Muscle of leg (tissue), 11 donors: ENCODE measurements around the gene EVI2A. TPM values are rescaled to one million over a fixed set of nuclear protein-coding genes. Genes with fewer than 3 reads are reported as not detected.
A peak's percentile ranks its signal among the peaks of the same experiment; 100 is the strongest.
"Not testable (repeated sequence)": the region's sequence is repeated elsewhere in the genome, so short reads cannot be mapped to it uniquely, and the experiment has no call there.

Source experiments
- DNase-seq: peaks from one replicate; pipeline ENCODE4 v3.0.0; 2013
- H3K27ac ChIP-seq: one replicate; pipeline ENCODE4 v1.5.1; 2013; ENCODE audit warnings: mild to moderate bottlenecking, low read length, control low read depth
- H3K27me3 ChIP-seq: one replicate; pipeline ENCODE4 v1.6.1; 2013; ENCODE audit warnings: low read length; ENCODE audit not compliant: control insufficient read depth, insufficient read depth
- H3K36me3 ChIP-seq: one replicate; pipeline ENCODE4 v1.6.1; 2013; ENCODE audit warnings: low read length; ENCODE audit not compliant: control insufficient read depth, insufficient read depth
- H3K4me1 ChIP-seq: one replicate; pipeline ENCODE4 v1.6.1; 2013; ENCODE audit warnings: low read length; ENCODE audit not compliant: control insufficient read depth, insufficient read depth
- H3K4me3 ChIP-seq: one replicate; pipeline ENCODE4 v1.5.1; 2013; ENCODE audit warnings: low read length, control low read depth
- H3K9me3 ChIP-seq: replicated peaks from 2 replicates; pipeline ENCODE4 v1.6.1; 2013; ENCODE audit warnings: low read depth, low read length; ENCODE audit not compliant: control insufficient read depth
- WGBS: methylation state at CpG from one replicate; pipeline ENCODE4 v1.1.5; 2013; ENCODE audit warnings: missing lambda C conversion rate; ENCODE audit not compliant: insufficient coverage; 5-methylcytosine and 5-hydroxymethylcytosine counted together
- polyA plus RNA-seq, 8 donors: library from polyadenylated mRNA; unstranded; fragments of 120-200 nt; gene quantifications; one replicate each; pipeline versions ENCODE4 v1.2.1 to v1.2.3, GENCODE V29; 2013; ENCODE audit warnings: inconsistent platforms in 1 of 8, low replicate concordance in 1 of 8; ENCODE audit not compliant: insufficient read length in 8 of 8, insufficient read depth in 1 of 8
- total RNA-seq: library from RNA; stranded (reverse); fragments of 120-200 nt; gene quantifications from one replicate; pipeline ENCODE4 v1.2.4, GENCODE V29; 2013

The EVI2A gene
- total and polyA plus RNA-seq, 9 donors, result 1.2 to 2.6 (median 1.9) TPM

DNA sequence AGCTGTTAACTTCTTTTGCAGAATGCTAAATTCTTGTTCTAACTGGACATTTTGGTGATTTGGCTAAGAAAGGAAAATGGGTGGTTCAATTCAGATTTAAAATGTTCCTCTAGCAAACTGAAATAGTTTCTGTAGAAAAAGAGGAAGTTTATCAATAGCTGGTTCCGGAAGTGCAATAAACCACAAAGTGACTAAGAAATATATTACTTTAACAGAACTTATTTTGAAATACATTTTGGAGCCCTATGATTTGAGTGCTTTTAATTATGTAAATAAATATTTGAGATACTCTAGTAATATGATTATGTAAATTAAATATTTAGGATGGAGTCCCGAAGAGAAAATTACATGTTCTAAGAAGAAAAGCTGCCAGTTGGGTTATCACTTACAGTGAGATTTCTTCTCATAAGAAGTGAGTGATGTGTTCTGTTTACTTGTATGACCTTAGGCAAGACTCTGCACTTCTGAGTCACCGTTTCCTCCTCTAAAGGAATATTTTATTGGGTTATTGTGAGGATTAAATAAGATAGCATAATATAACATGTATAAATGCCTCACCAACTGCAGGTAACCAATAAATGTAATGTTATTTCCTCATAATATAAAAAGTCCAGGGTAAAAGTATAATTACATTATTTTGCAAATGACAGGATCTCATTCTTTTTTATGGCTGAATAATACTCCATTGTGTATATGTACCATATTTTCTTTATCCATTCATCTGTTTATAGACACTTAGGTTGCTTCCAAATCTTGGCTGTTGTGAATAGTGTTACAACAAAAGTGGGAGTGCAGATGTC, 7.2 kb downstream of the EVI2A start, which contains the start of gene EVI2B:
TSS of gene EVI2B (minus strand) at position 73 of the 800 bp plus-strand sequence. CDS start 8,445 bp downstream, outside the sequence.
- Histone ChIP-seq H3K9me3 (no peaks in the 10 kb centered on the region), H3K4me1 (no peaks in the 10 kb centered on the region), H3K4me3 (no peak within 1 kb of the TSS), H3K36me3 (peaks cover 2% of the 10 kb centered on the region), H3K27ac (no peak within 1 kb of the TSS), H3K27me3 (no peaks in the 10 kb centered on the region)
- DNase-seq, result peak; percentile 53
- WGBS, result no CpG with 5 or more reads among the region's 3 CpGs

DNA sequence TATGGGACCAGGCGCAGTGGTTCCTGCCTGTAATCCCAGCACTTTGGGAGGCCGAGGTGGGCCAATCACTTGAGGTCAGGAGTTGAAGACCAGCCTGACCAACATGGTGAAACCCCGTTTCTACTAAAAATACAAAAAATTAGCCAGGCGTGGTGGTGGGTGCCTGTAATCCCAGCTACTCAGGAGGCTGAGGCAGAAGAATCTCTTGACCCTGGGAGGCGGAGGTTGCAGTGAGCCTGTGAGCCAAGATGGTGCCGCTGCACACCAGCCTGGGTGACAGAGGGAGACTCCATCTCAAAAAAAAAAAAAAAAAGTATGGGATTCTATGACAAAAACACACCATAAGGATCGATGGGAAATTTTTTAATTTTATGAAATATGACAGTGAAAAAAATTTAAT, 9.2 kb downstream of the EVI2A start:
- not testable (repeated sequence) for H3K27ac ChIP-seq, H3K27me3 ChIP-seq, H3K4me1 ChIP-seq, H3K4me3 ChIP-seq, H3K36me3 ChIP-seq, H3K9me3 ChIP-seq, DNase-seq
- 100% methylated on average over 2 of the region's 7 CpGs for WGBS

DNA sequence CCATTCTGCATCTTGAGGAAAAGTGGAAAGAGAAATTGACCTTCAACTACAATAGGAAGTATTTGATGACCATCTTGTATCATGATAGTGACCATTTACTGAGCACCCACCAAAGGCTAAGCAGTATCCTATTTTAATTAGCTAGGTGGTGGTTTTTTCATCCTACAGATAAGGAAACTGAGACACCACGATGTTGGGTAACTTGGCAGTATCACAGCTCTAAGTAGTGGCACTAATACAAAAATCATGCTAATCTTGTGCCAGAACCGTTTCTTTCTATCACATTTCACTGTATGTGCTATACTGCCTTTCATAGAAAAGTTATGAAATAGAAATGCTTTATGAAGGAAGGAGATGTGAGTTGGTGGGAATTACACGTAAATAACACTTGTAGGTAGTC, 9.9 kb downstream of the EVI2A start:
- H3K36me3 ChIP-seq, result peaks cover 3% of the 10 kb centered on the region
- DNase-seq, result no peak
- H3K27ac ChIP-seq, result no peak overlapping the region
- no CpG with 5 or more reads among the region's 3 CpGs for WGBS
- no peaks in the 10 kb centered on the region for H3K27me3 ChIP-seq
- no peak overlapping the region for H3K4me3 ChIP-seq
- H3K9me3 ChIP-seq, result no peaks in the 10 kb centered on the region
- no peaks in the 10 kb centered on the region for H3K4me1 ChIP-seq

DNA sequence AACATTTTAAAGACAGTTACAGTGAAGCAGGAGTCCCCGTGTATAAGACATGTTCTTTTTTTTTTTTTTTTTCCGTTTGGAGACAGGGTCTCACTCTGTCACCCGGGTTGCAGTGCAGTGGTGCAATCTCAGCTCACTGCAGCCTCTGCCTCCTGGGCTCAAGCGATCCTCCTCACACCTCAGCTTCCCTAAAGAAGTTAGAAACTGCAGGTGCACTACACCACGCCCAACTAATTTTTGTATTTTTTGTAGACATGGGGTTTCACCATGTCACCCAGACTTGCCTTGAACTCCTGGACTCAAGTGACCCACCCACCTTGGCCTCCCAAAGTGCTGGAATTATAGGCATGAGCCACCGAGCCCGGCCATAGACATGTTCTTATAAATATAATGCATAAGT, 10.5 kb downstream of the EVI2A start:
- no peaks in the 10 kb centered on the region for H3K9me3 ChIP-seq
- H3K4me1 ChIP-seq, result no peaks in the 10 kb centered on the region
- WGBS, result 50% methylated on average over 1 of the region's 7 CpGs
- H3K36me3 ChIP-seq, result peaks cover 3% of the 10 kb centered on the region
- DNase-seq, result no peak
- no peaks in the 10 kb centered on the region for H3K27me3 ChIP-seq
- no peak overlapping the region for H3K27ac ChIP-seq
- no peak overlapping the region for H3K4me3 ChIP-seq

DNA sequence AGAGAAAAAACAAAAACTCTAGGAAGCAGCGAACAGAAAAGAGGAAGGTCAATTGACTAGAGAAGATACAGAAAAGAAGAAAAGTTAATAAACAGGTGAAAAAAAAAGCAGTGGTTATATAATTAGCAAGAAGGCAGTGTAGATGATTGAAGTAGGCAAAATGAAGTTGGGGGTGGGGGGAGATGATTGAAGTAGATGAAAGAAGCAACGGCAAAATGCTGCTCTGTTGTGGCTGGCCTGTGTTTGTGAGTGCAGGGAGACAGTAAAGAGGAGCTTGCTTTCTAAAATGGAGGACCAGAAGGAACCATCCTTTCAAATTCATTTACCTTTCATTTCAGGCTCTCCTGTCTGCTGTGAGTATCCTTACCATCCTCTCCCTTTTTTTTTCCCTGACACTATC, 11.2 kb downstream of the EVI2A start:
- no peaks in the 10 kb centered on the region for H3K27me3 ChIP-seq
- peaks cover 3% of the 10 kb centered on the region for H3K36me3 ChIP-seq
- H3K4me1 ChIP-seq, result no peaks in the 10 kb centered on the region
- H3K27ac ChIP-seq, result no peak overlapping the region
- 67% methylated on average over 1 of the region's 2 CpGs for WGBS
- DNase-seq, result no peak
- H3K4me3 ChIP-seq, result no peak overlapping the region
- H3K9me3 ChIP-seq, result no peaks in the 10 kb centered on the region

DNA sequence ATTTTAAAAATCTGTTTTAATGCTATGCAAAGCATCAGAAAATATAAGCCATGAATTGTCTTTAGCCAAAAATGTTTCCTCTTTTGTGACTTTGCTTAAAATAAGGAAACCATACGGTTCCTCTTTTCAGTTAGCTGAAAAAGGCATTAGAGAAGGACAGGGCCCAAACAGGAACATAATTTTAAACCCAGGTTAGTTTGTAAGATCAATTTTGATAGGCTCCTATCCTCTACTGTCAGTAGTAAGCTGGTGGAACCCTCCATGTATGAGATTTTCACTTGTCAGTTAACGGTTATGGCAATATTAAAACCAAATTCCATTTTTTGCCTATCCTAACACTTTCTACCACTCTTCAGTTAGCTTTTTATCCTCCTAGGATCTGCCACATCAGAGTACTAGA, 11.9 kb downstream of the EVI2A start:
- Histone ChIP-seq H3K9me3 (no peaks in the 10 kb centered on the region), H3K27ac (peak overlapping the region; percentile 22), H3K4me3 (no peak overlapping the region), H3K27me3 (no peaks in the 10 kb centered on the region), H3K36me3 (peaks cover 5% of the 10 kb centered on the region), H3K4me1 (no peaks in the 10 kb centered on the region)
- no CpG with 5 or more reads among the region's 2 CpGs for WGBS
- DNase-seq, result peak; percentile 60

DNA sequence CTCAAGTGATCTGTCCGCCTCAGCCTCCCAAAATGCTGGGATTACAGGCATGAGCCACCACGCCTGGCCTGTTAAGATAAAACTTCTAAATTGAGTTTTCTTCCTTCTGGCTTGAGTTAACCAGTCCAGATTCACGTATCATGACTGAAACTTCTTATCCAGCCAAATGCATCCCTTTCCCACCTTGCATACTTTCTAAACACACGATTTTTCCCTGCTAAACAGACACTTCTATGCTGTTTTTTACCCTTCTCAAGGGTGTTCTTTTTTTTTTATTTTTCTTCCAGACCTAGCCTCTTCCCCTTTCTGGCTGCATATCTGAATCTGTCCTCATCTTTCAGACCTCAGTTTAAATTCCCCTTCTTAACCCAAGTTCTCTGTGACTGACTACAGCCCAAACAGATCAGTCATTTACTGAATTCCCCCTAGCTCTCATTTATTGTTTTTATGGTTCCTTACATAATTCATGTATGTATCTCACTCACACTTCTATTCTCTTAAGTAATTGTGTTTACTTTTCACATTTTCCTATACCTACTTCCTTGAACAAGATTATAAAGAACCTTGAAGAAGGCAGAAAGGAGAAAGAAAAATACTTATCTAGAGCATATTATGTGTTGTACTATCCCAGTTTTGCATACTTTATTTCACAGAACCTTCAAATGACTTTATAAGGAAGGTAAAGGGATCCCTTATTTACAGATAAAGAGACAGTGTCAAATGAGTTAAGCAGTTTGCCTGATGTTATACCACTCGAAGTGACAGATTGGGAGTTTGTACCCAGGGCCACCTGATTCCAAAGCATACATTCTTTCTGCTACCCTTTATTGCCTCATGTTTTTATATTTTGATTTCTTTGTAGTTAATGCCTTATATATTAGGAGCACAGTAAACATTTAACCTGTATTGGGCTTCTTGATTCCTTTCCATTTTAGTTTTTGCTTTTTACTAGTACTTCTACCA, 12.8 kb downstream of the EVI2A start:
- Histone ChIP-seq H3K4me3 (no peak overlapping the region), H3K27me3 (no peaks in the 10 kb centered on the region), H3K4me1 (no peaks in the 10 kb centered on the region), H3K36me3 (peaks cover 9% of the 10 kb centered on the region), H3K9me3 (no peaks in the 10 kb centered on the region), H3K27ac (no peak overlapping the region)
- peak; percentile 26 for DNase-seq
- 63% methylated on average over 4 of the region's 5 CpGs for WGBS

DNA sequence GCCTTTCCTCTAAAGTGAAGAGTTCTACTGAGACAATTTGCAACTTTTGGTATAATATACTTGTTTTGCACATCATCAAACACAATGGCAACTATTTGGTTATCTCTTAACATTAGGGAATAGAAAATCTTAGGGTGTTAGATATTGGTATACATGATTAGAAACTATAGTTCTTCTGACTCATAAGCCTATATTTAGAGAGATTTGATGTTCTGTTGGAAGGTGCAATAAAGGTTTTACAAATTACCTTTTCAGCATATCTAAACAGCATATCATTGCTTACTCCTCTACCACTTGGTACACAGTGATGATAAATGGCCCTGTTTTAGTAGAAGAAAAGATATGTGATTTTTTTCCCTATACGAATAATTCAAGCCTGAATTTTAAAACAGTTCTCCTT, 13.8 kb downstream of the EVI2A start:
- Histone ChIP-seq H3K4me1 (no peaks in the 10 kb centered on the region), H3K9me3 (no peaks in the 10 kb centered on the region), H3K27me3 (no peaks in the 10 kb centered on the region), H3K36me3 (peaks cover 9% of the 10 kb centered on the region), H3K4me3 (no peak overlapping the region), H3K27ac (no peak overlapping the region)
- no CpG with 5 or more reads among the region's 1 CpG for WGBS
- no peak for DNase-seq

DNA sequence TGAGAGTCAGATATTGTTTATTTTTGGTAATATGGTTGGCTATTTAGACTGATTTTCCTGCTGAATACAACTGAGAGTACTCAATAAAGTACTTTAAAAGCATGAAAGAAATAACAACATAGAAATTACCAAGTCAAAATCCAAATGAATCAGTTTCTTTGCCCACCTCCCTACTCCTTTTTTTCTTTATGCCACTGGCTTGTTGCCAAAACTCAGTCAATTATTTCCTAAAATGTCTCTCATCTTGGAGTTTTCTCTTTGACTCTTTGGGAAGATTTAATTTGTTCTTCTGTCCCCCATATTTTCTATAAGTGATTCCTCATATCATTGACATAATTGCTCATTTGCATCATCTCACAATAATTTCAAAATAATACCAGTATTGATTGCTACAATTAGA, 21.8 kb downstream of the EVI2A start:
- H3K4me3 ChIP-seq, result no peak overlapping the region
- no peaks in the 10 kb centered on the region for H3K27me3 ChIP-seq
- no peaks in the 10 kb centered on the region for H3K4me1 ChIP-seq

DNA sequence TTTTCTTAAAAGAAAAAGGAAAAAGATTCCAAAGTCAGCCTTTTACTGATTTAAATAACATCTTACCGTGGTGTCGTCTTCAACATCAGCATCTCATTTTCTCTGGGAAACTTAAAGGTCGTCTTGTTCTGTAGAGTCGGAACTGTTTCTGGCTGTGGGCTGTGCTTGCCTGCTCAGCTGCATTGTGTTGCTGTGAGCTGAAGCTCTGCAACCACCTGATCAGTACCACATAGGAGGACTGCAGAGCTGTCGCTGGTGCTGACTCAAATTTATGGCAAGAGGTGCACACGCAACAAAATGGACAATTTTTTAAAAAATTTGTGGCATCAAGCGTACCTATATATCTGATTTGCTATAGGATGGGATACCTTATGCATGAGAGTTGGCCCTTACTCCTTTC, 24.3 kb downstream of the EVI2A start, which contains the start of gene OMG:
TSS of gene OMG (minus strand) at position 150 of the 400 bp plus-strand sequence. CDS start 908 bp downstream, outside the sequence.
- Histone ChIP-seq H3K27ac (no peak within 1 kb of the TSS), H3K4me3 (no peak within 1 kb of the TSS), H3K27me3 (no peaks in the 10 kb centered on the region), H3K9me3 (no peaks in the 10 kb centered on the region), H3K4me1 (no peaks in the 10 kb centered on the region), H3K36me3 (no peaks in the 10 kb centered on the region)
- no peak for DNase-seq
- WGBS, result 83% methylated on average over 6 of the region's 7 CpGs

More for the DNA sequence above, 21.8 kb downstream of the EVI2A start:
- no peak for DNase-seq
- Histone ChIP-seq H3K36me3 (peaks cover 4% of the 10 kb centered on the region), H3K27ac (no peak overlapping the region), H3K9me3 (no peaks in the 10 kb centered on the region)
